ENCODE measurements around the gene TBC1D9. TPM values are rescaled to one million over a fixed set of nuclear protein-coding genes. Genes with fewer than 3 reads are reported as not detected.

TBC1D9 gene
- total RNA-seq, 2 experiments from 2014 or later = 0.04 TPM; not detected in 1

GRCh38 chr4:140689623-140690022 is 66.6 kb downstream of the TBC1D9 start:
- H3K27me3 Mint-ChIP-seq = peaks cover 5% of the 10 kb centered on the region
- CTCF ChIA-PET = no interaction called here
- H3K4me3 Mint-ChIP-seq = no peak overlapping the region
- H3K4me1 Mint-ChIP-seq = no peaks in the 10 kb centered on the region
- POLR2A ChIA-PET = no interaction called here
- H3K27ac Mint-ChIP-seq = no peak overlapping the region
- H3K9me3 Mint-ChIP-seq = no peaks in the 10 kb centered on the region
- no peaks in the 10 kb centered on the region for H3K36me3 Mint-ChIP-seq (ENCODE audit: low read depth)
- DNase-seq = no peak

DNA sequence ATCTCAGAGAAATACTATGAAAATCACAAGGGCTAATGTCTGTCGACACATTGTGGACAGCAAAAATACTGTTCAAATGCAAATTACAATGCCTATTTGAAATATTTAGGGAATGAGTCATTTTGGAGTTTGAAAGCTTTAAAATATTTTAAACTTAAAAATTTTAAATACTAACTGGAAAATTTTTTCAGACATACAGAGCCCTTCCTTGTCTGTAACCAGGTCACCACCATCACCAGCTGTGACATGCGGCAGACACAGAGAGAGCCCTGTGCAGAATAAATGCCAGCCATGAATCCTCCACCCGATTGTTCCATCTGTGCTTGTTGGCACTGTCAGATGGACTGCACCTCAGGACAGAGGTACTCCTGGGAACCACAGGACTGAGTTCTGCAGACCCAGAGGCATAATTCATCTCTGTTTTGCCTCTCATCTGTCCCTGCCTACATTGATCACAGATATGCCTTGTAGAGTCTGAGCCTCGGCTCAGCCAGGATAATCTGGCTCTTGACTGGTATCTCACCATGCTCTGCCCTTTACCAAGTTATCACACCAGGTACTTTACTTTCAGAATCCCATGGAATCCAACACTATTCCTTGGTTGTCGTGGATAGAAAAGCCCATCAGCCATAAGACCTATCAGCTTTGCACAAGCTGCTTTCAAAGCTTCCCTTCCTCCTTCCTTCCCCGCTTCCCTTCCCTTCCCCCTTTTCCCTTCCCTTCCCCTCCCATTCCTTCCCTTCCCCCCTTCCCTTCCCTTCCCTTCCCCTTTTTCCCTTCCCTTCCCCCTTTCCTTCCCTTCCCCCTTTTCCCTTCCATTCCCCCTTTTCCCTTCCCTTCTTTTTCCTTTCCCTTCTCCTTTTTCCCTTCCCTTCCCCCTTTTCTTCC is 67.2 kb downstream of the TBC1D9 start:
- POLR2A ChIA-PET = no interaction called here
- CTCF ChIA-PET = no interaction called here

GRCh38 chr4:140686796-140687195 is 69.4 kb downstream of the TBC1D9 start:
- H3K27me3 Mint-ChIP-seq = peaks cover 5% of the 10 kb centered on the region
- H3K9me3 Mint-ChIP-seq = no peaks in the 10 kb centered on the region
- H3K4me1 Mint-ChIP-seq = no peaks in the 10 kb centered on the region
- CTCF ChIA-PET = no interaction called here
- POLR2A ChIA-PET = no interaction called here
- H3K36me3 Mint-ChIP-seq (ENCODE audit: low read depth) = no peaks in the 10 kb centered on the region
- no peak for DNase-seq
- H3K4me3 Mint-ChIP-seq = no peak overlapping the region
- H3K27ac Mint-ChIP-seq = no peak overlapping the region

More for the DNA sequence above, 67.2 kb downstream of the TBC1D9 start:
- peaks cover 5% of the 10 kb centered on the region for H3K27me3 Mint-ChIP-seq
- H3K4me1 Mint-ChIP-seq = no peaks in the 10 kb centered on the region
- H3K27ac Mint-ChIP-seq = no peak overlapping the region
- DNase-seq = no peak
- H3K9me3 Mint-ChIP-seq = no peaks in the 10 kb centered on the region
- no peaks in the 10 kb centered on the region for H3K36me3 Mint-ChIP-seq (ENCODE audit: low read depth)
- H3K4me3 Mint-ChIP-seq = no peak overlapping the region

DNA sequence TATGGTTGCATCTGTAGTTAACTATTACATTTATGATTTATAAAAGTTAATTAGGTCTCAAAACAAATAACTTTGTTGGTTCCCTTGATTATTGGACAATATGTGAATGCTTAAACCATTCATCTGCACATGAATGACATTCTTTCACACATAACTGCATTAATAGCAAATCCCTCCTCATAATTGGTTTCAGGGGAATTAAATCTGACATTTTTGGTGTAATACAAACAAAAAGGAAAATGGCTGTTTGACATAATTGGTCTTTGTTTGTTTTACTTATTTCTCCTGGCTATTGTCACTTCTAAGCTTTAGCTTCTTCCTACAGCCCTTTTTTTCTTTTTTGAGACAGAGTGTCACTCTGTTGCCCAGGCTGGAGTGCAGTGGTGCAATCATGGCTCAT is 71.9 kb downstream of the TBC1D9 start:
- Mint-ChIP-seq H3K36me3 (ENCODE audit: low read depth) (no peaks in the 10 kb centered on the region), H3K27me3 (peaks cover 7% of the 10 kb centered on the region), H3K9me3 (no peaks in the 10 kb centered on the region), H3K4me3 (no peak overlapping the region), H3K4me1 (no peaks in the 10 kb centered on the region), H3K27ac (no peak overlapping the region)
- POLR2A ChIA-PET = no interaction called here
- CTCF ChIA-PET = no interaction called here
- DNase-seq = no peak

DNA sequence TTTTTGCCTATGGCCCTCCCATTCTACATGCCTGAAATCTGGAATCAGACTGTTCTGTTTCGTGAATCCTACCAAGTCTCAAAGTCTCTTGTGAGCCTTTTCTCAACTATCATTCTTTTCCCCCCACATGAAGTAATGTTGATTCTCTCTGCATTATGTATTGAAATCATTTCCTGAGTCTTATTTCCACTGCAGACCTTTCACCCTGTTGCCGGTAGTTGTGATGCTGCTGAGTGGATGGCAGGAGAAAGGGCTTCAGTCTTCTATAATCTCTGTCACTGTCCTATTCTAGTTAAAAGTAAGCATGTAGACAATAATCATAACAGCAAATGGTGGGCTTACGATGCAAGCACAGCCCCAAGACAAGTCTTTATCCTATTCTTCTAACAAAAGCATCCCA is 75.0 kb downstream of the TBC1D9 start:
- H3K36me3 Mint-ChIP-seq (ENCODE audit: low read depth) = no peaks in the 10 kb centered on the region
- ChIA-PET POLR2A (no interaction called here), CTCF (no interaction called here)
- H3K4me1 Mint-ChIP-seq = no peaks in the 10 kb centered on the region
- H3K27me3 Mint-ChIP-seq = peaks cover 14% of the 10 kb centered on the region
- no peak for DNase-seq
- H3K27ac Mint-ChIP-seq = no peak overlapping the region
- no peak overlapping the region for H3K4me3 Mint-ChIP-seq
- no peaks in the 10 kb centered on the region for H3K9me3 Mint-ChIP-seq

DNA sequence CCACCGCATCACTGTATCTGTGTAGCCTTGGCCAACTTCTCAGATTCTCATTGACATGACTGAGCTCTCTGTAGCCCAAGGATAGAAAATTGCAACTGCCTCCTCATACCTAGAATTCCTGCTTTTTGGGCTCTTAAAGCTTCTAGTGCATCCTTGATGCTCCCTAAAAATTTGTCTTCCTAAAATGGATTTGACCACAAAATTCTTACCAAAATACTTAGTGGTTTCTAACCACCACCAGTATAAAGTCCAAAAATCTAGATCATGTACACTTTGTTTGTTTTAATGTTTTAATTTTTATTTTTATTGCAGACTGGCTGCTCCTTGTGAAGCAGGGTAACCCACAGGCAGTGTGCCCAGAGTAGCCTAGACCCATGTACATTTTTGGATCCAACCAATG is 75.5 kb downstream of the TBC1D9 start:
- Mint-ChIP-seq H3K27me3 (peaks cover 14% of the 10 kb centered on the region), H3K4me1 (peaks cover 5% of the 10 kb centered on the region), H3K4me3 (no peak overlapping the region), H3K9me3 (no peaks in the 10 kb centered on the region), H3K27ac (no peak overlapping the region), H3K36me3 (ENCODE audit: low read depth) (no peaks in the 10 kb centered on the region)
- DNase-seq = no peak
- ChIA-PET CTCF (no interaction called here), POLR2A (no interaction called here)

- Mint-ChIP-seq H3K27me3 (peaks cover 14% of the 10 kb centered on the region), H3K4me1 (peaks cover 7% of the 10 kb centered on the region), H3K9me3 (no peaks in the 10 kb centered on the region), H3K36me3 (ENCODE audit: low read depth) (no peaks in the 10 kb centered on the region), H3K4me3 (no peak overlapping the region), H3K27ac (no peak overlapping the region)
- CTCF ChIA-PET = no interaction called here
- POLR2A ChIA-PET = no interaction called here
- no peak for DNase-seq
Measured at GRCh38 chr4:140679576-140679975, 76.6 kb downstream of the TBC1D9 start.

DNA sequence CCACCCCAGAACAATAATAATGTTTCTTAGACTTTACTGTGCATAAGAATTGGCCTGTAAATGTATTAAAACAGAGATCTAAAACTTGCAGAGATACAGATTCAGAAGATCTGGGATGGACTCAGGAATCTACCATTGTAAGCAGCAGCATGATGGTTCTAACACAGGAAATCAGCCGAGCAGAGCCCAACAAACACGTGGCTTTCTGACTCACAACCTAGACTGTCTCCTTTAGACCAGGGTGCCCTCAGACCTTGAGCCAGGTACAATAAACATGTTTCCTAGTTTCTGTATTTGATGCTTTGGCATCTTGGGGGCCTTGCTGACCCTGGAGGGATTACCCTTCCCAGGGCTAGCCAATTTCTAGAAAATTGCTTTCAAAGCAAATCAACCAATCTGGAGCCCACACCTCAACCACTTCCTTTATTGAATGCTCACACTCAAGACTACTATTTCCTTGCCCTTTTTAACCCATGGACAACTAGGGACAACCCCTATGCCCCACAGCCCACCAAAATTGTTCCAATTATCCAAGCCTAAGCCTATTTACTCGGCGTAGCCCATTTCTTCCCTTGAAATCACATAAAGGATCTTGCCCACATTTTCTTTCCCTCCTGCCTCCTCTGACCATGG is 80.5 kb downstream of the TBC1D9 start:
- Mint-ChIP-seq H3K4me3 (no peak overlapping the region), H3K36me3 (ENCODE audit: low read depth) (no peaks in the 10 kb centered on the region), H3K9me3 (no peaks in the 10 kb centered on the region), H3K4me1 (peaks cover 7% of the 10 kb centered on the region), H3K27ac (no peak overlapping the region), H3K27me3 (peaks cover 13% of the 10 kb centered on the region)
- ChIA-PET POLR2A (no interaction called here), CTCF (interaction anchor here (0.6 kb wide), 1 partner anchor 643 kb away, joined by 3 read pairs; no protein-coding TSS in a partner anchor)
- DNase-seq = no peak

DNA sequence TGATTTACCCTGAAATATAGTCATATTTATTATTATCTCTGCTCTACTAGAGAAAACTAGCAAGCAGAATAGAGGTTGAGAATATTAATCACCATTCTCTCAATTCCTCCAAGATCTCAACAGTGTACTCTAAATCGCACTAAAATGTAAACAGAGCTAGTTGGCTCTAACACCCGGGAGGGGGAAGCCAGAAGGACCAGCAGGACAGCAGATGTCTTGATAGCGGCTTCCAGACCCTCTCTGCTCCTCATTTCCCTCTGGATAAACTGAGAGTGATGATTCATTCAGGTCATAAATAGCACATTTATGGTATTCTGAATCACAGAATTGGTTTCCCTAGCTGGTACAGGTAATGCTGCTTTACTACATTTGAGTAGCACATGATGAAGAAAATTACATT is 82.5 kb downstream of the TBC1D9 start:
- ChIA-PET CTCF (no interaction called here), POLR2A (no interaction called here)
- no peaks in the 10 kb centered on the region for H3K9me3 Mint-ChIP-seq
- no peak overlapping the region for H3K4me3 Mint-ChIP-seq
- peaks cover 7% of the 10 kb centered on the region for H3K4me1 Mint-ChIP-seq
- H3K27ac Mint-ChIP-seq = no peak overlapping the region
- H3K27me3 Mint-ChIP-seq = peaks cover 10% of the 10 kb centered on the region
- DNase-seq = no peak
- no peaks in the 10 kb centered on the region for H3K36me3 Mint-ChIP-seq (ENCODE audit: low read depth)

- H3K9me3 Mint-ChIP-seq = no peaks in the 10 kb centered on the region
Measured at GRCh38 chr4:140672416-140672815, 83.8 kb downstream of the TBC1D9 start.

GRCh38 chr4:140668111-140668510 is 88.1 kb downstream of the TBC1D9 start:
- CTCF ChIA-PET = interaction anchor here (1.1 kb wide), 1 partner anchor 10 kb away, joined by 3 read pairs; no protein-coding TSS in a partner anchor
- DNase-seq = no peak
- no peaks in the 10 kb centered on the region for H3K9me3 Mint-ChIP-seq
- H3K36me3 Mint-ChIP-seq (ENCODE audit: low read depth) = no peaks in the 10 kb centered on the region
- POLR2A ChIA-PET = no interaction called here
- H3K27ac Mint-ChIP-seq = no peak overlapping the region
- peaks cover 3% of the 10 kb centered on the region for H3K27me3 Mint-ChIP-seq
- peaks cover 7% of the 10 kb centered on the region for H3K4me1 Mint-ChIP-seq
- no peak overlapping the region for H3K4me3 Mint-ChIP-seq

More at GRCh38 chr4:140672416-140672815, 83.8 kb downstream of the TBC1D9 start:
- Mint-ChIP-seq H3K4me3 (no peak overlapping the region), H3K4me1 (peaks cover 9% of the 10 kb centered on the region), H3K36me3 (ENCODE audit: low read depth) (no peaks in the 10 kb centered on the region), H3K27me3 (peaks cover 3% of the 10 kb centered on the region), H3K27ac (no peak overlapping the region)
- ChIA-PET POLR2A (no interaction called here), CTCF (no interaction called here)
- no peak for DNase-seq

DNA sequence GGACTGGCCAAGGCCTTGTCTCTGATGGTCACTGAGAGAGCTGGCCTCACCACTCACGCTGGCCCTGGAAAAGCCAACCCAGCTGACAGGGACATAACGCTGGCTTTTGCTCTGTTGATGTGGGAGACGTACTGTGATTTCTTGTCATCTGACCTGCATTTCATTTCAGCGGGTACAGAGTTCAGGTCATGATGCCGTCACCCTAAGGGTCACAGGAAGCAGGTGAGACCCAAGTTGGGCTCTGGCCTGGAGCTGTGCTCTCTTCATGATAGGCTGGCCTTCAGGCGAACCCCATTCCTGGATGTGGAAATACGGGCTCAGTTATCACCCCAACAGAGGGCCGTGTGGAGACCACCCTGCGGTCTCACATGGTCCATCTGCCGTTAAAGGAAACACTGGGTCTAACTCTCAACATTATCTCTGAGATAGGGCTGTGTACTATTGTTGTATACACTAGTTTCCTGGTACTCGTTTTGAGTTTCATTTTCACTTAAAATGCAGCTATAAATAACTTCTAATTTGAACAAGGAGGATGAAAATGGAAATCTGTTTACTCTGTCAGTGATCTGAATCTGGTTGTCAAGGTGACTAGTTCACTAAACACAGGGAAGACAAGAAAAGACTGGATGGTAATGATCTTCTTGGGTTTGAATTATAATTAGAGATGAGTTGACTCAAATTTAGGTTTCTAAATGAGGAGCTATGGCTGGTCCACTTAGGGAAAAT is 89.1 kb downstream of the TBC1D9 start:
- POLR2A ChIA-PET = no interaction called here

More for the DNA sequence above, 89.1 kb downstream of the TBC1D9 start:
- Mint-ChIP-seq H3K27ac (no peak overlapping the region), H3K36me3 (ENCODE audit: low read depth) (no peaks in the 10 kb centered on the region), H3K4me3 (no peak overlapping the region), H3K27me3 (peaks cover 4% of the 10 kb centered on the region), H3K4me1 (peaks cover 7% of the 10 kb centered on the region), H3K9me3 (no peaks in the 10 kb centered on the region)
- DNase-seq = no peak
- CTCF ChIA-PET = interaction anchor here (0.7 kb wide), 1 partner anchor 282 kb away, joined by 3 read pairs; no protein-coding TSS in a partner anchor

Measured in activated CD4-positive, alpha-beta T cell treated with anti-CD3 and anti-CD28 coated beads, Interleukin-2, amount 10 ng/mL, durations not matched to agents 7 days and 5 days (primary cell).